DMS79 treated with DMSO at 0.1 percent for 48 hours (cell line): ENCODE data around the gene DLG2.
"Not testable (repeated sequence)": the region's sequence is repeated elsewhere in the genome, so short reads cannot be mapped to it uniquely, and the experiment has no call there.

Experiments used
- DNase-seq: peaks from one replicate; lab custom pipeline; 2025; lab: John Stamatoyannopoulos, UW

Gene DLG2

DNA sequence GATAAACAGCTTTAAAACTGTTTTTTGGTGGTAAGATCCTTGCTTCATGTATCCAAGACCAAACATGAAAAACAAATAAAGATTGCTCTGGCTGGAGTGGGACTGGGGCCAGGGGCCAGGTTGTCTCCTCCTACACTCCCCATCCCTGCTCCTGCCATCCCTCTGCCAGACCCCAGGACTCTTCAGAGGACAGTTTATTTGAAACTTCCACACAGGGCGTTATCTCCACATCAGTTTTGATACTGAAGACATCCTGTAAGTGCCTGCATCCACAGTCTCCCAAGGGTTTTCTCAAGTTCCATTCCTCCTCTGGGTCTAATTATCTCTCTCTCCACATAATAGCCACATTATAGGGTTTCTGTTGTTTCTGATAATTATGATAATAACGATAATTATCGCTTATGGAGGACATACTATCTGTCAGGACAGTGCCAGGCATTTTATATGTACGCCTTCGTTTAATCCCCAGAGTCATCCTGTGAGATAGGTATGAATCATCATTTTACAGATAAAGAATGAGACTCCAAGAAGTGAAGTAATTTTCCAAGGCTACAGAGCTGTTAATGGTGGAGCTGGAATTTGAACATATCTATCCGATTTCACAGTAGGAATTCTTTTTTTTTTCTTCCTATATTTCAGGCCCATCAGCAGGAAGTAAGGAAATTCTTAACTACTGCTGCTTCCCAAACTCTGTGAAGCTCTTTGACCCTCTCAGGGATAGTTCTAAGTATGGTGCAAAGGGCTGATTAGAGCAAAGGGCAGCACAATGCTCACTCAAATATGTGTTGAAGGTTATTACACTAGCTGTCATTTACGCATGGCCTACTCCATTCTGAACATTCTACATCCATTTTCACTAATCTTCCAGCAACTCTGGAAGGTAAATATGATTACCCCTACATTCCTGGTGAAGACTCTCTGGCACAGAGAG lies 1852.9 kb downstream of the DLG2 start:
- no peak for DNase-seq

DNA sequence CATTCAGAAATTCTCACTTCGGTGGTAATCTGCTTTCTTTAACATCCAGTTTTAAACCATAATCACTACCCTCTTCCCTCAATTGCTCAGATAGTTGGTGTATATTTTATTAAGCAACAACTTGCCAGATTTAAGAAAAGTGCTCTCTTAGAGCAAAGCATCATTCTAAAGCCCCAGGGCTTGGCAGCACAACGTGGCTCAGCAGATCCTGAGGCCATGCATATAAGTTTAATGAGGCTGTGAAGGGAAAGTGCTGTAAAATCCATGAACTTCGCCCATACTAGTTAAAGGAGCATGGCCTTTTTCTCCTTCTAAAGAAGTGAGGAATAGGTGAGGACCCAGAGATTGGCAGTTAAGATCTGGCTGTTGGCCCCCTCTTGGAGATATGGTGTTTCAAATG lies 1858.7 kb downstream of the DLG2 start:
- DNase-seq = no peak

DNA sequence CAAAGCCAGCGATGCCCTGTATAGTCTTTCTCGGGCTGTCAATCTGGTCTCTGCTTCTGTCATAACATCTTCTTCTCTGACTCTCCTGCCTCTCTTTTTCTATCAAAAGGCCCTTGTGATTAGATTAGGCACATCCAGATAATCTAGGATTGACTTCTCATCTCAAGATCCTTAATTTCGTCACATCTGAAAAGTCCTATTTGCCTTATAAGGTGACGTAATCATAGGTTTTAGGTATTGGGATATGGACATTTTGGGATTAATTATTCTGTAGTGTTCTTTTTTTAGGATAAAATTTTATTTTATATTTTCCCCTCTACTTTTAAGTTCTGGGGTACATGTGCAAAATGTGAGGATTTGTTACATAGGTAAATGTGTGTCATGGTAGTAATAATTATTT lies 1860.2 kb downstream of the DLG2 start:
- no peak for DNase-seq

DNA sequence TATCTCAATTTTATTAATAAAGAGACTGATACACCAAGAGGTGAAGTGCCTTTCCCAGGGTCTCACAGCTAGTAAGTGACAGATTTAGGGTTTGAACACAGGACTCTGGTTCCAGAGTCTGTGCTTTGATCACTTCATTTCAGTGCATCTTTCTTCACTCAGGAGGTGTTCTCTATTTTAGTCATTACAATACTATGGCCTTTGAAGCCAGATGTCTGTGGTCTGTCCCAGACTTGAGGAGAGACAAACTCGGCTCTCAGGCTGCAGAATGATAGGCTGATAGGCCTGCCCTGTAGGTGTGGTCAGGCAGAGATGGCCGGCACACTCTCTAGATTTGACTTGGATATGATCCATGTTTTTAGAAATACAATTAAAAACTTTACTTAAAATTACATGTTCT lies 1862.5 kb downstream of the DLG2 start:
- DNase-seq = no peak

DNA sequence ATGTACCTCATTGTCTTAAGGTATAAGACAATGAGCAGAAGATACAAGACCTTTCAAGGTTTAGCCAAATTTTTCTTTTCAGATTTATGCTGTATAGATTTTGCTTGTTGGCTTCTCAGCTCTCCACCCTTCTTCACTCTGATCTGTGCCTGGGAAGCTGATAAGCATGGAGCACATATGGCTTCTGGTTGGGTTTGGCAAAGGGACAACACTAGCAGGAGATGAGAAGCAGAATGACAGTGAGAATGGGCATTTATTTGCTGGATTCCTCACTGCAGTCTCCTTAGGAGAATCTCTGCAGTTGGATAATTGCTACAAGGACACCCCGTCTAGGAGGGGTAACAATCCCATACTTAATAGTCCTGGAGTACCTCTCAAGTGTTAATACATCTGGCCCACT lies 1866.2 kb downstream of the DLG2 start:
- no peak for DNase-seq

DNA sequence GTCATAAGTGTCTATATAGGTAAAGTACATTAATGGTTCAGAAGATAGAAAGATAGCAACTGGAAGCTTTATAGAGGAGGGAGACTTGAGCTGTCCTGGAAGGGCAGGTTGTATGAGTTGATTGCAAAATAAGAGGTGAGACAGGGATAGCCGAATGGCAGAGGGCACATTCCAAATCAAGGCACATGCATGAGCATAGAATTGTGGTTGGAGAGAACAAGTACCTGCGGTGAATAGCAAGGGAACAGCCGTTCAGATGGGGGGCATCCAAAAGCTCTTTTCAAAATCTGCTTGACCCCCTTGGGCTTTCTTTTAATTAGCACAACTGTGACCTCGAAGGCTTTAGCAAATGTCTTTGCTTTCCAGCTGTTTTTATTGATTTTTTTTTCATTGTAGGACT lies 1868.0 kb downstream of the DLG2 start:
- no peak for DNase-seq

DNA sequence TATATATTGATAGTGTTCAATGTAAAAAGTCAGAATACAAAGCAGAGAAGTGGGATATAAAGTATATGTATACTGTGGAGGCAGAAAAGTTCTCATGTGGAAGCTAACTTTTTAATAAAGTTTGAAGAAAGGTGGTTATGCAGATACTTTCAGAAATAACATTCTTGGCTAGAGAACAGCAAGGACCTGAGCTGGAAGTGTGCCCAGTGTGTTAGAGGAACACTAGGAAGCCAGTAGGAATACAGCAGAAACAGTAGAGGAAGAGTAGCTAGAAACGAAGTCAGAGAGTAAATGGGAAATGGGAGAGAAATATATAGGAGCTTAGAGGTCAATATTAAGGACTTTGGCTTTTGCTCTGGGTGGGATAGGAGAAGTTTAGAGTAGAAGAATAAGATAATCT lies 1876.1 kb downstream of the DLG2 start:
- DNase-seq = no peak

DNA sequence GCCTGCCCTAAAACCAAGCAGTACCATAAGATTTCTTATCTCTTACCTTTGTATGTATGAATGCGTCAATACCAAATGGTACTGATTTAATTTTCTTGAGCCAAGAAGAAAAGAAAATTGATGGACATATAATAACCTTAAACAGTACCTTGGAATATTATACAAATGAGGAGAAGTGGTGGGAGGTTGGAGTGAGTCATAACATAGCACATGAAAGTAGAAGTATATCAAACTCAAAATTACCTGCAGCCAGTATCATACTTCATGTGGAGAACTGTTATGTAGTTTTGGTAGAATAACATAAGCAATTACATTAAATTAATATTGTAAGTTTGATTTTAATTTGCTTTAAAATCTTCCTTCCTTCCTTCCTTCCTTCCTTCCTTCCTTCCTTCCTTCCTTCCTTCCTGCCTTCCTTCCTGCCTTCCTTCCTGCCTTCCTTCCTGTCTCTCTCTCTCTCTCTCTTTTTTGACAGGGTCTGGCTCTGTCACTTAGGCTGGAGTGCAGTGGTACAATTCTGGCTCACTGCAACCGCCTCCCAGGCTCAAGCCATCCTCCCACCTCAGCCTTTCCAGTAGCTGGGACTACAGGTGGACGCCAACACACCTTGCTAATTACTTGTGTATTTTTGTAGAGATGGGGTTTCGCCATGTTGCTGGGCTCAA lies 1880.1 kb downstream of the DLG2 start:
- DNase-seq = no peak

DNA sequence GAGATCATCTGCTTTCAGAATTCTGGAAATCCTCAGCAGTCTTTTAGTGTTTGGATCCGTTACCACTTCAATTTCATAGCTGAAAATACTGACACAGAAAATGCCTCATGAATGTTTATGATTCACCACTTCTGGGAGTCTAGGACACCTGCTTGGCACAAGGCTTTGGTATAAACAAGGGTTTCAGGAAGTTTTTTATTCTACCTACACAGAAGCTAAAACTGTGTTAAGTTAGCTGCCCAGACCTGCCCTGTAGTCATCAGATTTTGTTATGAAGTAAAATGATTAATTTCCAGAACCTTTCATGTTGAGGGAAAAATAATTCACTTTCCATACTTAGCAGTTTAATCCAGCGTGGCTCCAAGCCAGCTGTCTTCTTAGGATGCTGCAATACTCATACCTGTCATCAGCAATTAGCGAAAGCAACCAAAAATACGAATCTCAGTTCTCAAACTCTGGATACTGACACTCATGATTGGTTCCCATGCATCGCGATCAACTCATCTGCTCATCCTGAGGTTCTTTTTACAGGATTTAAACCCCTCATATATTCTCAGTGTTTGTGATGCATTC lies 1882.4 kb downstream of the DLG2 start:
- no peak for DNase-seq

DNA sequence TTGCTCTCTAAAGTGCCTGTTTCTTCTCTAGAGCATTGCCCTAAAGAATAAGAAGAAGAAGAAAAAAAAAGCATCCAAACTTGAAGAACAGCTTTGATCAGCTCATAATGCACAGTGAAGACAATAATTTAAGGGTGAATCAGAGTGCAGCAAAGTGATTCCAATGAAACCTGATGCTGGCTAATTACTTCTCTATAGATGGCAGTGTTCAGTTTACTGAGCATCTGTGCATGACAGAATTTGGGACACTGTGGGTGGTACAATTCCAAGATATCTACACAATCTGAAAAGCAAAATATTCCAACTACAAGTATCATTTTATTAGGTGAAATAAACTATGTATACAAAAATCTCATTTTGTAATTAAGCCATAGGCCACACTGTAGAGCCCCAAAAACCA lies 1890.5 kb downstream of the DLG2 start:
- DNase-seq = no peak

DNA sequence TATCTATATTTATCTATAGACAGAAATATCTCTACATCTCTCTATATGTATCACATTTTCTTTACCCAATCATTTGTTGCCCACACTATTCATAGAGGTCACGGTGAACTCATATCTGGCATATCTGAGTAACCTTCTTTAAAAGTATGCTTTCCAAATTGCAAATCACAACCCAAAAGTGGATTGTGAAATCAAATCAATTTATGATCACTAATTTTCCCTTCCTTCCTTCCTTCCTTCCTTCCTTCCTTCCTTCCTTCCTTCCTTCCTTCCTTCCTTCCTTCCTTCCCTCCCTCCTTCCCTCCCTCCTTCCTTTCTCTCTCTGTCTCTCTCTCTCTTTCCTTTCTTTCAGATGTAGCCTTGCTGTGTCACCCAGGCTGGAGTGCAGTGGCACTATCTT lies 1893.0 kb downstream of the DLG2 start:
- no peak for DNase-seq

DNA sequence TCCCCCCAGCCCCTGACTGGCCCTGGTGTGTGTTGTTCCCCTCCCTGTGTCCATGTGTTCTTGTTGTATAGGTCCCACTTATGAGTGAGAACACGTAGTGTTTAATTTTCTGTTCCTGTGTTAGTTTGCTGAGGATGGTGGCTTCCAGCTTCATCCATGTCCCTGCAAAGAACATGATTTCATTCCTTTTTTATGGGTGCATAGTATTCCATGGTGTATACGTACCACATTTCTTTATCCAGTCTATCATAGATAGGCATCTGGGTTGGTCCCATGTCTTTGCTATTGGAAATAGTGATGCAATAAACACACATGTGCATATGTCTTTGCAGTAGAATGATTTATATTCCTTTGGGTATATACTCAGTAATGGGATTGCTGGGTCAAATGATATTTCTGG lies 1895.9 kb downstream of the DLG2 start:
- not testable (repeated sequence) for DNase-seq

DNA sequence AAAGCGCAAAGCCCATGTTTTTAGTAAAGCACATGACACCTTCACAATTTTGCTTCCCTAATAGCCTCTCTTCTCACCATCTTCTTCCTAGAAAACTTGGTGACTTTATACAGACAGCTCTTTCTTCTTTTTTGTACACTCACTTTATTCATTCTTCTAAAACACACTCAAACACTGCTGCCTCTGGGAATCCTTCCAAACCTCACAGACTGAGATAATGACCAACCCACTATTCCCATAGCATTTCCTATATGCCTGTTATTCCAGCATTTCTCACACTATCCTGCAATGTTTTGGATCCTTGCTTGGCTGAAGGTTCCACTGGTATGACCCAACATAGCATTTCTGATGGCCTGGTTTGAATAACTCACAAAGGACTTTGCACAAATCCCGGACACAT lies 1898.9 kb downstream of the DLG2 start:
- no peak for DNase-seq

DNA sequence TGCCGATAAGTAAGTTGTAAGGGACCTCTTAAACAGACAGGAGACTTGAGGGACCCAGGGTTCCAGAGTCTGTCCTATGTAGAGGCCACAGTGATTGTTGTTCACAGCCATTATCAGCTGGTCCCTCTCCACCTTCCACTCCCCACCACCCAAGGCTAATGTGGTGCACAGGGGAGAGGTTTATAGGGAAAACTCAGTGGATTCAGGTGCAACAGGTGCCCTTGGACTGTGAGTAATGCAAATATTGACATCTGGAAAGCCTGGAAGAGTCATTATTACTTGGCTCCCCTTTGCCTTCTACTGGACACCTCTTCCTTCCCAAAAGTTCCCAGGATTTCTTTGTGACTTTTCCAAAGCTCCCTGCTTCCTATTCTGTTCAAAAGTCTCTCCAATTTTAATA lies 1899.9 kb downstream of the DLG2 start:
- no peak for DNase-seq

DNA sequence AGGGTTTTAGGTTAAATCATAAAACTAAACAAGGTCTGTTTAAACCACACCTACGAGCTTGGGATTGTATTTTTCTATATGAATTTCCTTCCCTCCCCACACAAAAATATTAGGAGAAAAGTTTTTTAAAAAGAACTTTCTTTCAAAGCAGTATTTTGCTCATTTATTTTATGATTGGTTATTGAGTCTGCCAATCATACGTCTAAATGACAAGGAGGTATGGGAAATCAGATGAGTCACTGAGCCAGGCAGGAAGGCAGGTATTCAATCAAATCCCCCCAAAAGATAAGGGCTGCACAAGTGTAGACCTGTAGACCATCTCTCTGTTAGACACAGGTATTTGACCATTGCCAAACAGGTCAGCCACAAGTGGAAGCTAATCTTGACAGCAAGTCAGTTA lies 1900.8 kb downstream of the DLG2 start:
- DNase-seq = no peak

DNA sequence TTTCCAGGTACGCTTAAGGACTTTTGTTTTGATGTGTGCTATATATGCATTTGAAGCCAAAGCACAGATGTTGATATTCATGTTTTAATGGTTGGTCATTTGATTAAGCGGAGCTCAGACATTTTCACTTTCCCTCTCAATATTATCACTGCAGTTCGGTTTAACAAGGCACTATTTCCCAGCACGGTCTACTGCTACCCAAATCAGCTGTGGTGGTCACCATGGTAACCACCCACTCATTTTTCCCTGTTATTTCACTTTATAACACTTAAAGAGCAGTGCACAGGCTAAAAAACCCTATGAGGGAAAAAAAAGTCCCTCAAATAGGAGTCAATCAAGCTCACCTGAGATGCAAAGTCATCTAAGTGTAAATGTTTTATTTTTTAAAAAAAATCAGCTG lies 1901.4 kb downstream of the DLG2 start:
- DNase-seq = no peak

DNA sequence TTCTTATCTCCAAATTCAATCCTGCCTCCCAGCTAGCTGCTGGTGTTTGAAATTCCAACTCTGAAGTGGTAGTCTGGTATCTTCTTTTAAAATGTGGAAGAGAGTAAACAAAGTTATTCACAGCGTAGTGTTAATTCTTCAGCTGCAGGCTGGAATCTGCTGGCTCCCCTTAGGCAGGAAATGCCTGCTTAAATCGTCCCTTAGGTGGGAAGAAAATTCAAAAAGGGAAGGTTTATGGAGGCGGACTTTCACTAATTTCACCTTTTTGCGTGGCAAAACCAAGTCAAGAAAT lies 1901.9 kb downstream of the DLG2 start:
- DNase-seq = no peak

DNA sequence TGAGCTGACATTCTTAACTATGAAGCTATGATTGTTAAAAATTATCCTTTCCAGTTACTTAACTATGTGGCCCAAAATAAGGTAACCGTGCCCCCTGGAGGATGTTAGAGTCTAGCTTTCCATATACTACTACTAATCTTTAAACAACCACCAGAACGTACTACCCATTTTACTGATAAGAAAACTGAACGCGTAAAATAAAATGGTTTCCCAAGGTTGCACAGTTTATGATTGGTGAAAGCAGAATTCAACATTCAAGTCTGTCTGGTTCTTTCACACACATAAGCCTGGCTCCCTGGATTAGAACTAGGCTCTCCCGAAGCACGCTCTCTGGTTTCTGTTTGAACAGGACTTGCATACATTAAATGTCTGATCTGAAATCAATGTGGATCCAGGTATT lies 1903.1 kb downstream of the DLG2 start:
- no peak for DNase-seq

DNA sequence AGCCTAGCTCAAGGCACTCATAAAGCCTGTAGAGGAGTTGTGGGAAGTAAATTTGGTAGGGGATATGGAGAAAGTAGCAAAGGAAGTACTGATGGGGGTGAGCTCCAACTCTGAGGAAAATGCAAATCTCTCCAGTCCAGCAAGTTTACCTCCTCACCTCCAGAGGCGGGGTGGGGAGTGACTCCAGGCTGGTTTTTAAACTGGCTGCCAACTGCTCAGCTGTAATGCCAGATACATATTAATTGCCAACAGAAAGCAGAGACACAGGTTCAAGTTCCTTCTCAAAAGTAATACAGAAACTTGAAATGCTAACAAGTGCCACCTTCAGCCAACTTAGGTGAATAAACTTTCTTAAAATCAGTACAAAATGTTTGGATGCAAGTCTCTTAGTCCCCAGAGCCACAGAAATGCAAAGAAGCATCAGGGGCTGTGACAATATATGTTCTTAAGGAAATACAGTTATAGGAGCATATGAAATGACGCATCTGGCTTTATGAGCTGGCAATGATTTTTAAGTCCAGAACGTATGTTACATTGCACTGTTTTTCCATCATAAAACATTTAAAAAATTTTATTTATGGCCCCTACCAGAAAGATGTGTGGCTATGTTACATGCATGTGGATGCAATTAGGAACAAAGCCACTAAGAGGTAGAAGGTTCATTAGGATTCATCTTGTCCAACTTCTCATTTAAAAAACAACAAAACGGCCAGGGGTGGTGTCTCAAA lies 1904.6 kb downstream of the DLG2 start:
- no peak for DNase-seq

DNA sequence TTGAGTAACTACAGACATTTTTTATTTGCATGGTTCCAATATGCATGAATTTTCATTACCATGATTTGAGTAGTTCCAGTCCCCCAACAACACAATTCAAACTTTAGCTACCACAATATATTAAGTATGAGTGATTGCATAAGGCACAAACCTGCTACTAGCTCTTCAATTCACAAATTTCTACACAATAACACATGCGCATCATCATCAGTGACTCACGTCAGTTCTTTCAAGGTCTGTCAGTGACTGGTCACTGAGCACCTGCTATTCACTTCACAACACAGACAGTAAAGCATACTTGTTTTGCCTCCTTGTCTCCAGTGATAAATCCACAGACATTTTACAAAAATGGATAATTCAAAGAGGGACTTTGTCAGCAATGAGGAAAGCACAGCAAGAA lies 1905.9 kb downstream of the DLG2 start:
- DNase-seq = no peak

DNA sequence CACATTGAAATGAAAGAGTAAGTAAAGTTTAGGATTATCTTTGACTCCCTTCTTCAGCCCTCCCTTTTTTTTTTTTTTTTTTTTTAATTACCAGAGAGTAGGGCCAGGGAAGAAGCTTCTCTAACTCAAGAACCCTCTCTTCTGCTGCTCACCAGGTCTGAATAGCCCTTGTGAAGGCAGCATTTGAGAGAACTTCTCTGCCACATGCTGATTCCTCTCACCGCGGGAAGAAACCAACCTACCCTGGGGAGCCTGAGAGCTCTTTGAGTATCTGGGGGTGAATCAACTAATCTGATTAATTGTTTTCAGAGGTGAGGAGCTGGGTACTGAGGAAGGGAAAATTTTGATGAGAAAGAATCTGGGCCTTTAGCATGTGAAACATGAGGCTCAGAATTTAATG lies 1906.5 kb downstream of the DLG2 start:
- DNase-seq = no peak

DNA sequence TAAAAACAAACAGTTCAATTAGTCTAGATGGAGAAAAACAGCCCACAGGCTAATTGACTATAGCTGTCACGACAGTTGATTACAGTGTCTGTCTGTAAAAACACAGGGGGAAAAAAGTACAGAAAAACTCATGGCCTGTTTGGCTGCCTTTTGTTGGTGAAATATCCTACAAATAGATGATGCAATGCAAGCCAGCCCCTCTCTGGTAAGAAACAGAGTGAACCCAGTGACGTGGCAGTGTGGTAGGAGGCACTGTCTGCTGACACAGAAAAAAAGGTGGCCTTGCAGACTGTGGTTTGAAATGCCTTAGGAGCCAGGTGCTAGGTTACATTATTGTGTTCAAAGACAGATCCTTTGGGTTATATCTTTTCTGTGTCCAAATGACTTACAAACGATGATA lies 1909.6 kb downstream of the DLG2 start:
- DNase-seq = no peak
